DMS114 treated with DMSO at 0.1 percent for 48 hours (cell line): ENCODE results near the gene SLC34A3.

Experiments used
- DNase-seq: peaks from one replicate; lab custom pipeline; 2025; ENCODE audit not compliant: unreplicated experiment; lab: John Stamatoyannopoulos, UW

SLC34A3 gene

GRCh38 chr9:137195525-137196220 lies 35.0 kb upstream of the SLC34A3 start:
- no peak for DNase-seq

- DNase-seq, result no peak
Measured at GRCh38 chr9:137198051-137198901, 32.4 kb upstream of the SLC34A3 start.

GRCh38 chr9:137198902-137199283 lies 31.8 kb upstream of the SLC34A3 start:
- no peak for DNase-seq

- DNase-seq, result no peak
Measured at GRCh38 chr9:137199411-137200121, 31.1 kb upstream of the SLC34A3 start.

GRCh38 chr9:137200311-137201204 lies 30.1 kb upstream of the SLC34A3 start, which contains the start of gene TPRN:
Gene TPRN (minus strand): TSS chr9:137200741. CDS start chr9:137200711, 30 bp downstream.
- DNase-seq, result peak; percentile 92

- no peak for DNase-seq
Measured at GRCh38 chr9:137201205-137201868, 29.4 kb upstream of the SLC34A3 start.

- no peak for DNase-seq
Measured at GRCh38 chr9:137202966-137203365, 27.7 kb upstream of the SLC34A3 start.

- no peak for DNase-seq
Measured at GRCh38 chr9:137204731-137205125, 26.0 kb upstream of the SLC34A3 start.

- DNase-seq, result peak; percentile 70
Measured at GRCh38 chr9:137205126-137206069, 25.3 kb upstream of the SLC34A3 start, which contains the start of the genes NDOR1 and TMEM203. Gene NDOR1 (plus strand): TSS chr9:137205700. CDS start chr9:137205778, 78 bp downstream. Gene TMEM203 (minus strand): TSS chr9:137205648. CDS start chr9:137205414, 234 bp downstream.

- no peak for DNase-seq
Measured at GRCh38 chr9:137206602-137207001, 24.1 kb upstream of the SLC34A3 start.

GRCh38 chr9:137211532-137211931 lies 19.2 kb upstream of the SLC34A3 start:
- no peak for DNase-seq

GRCh38 chr9:137212520-137212919 lies 18.2 kb upstream of the SLC34A3 start:
- DNase-seq, result no peak

GRCh38 chr9:137213160-137214060 lies 17.3 kb upstream of the SLC34A3 start:
- DNase-seq, result no peak

- DNase-seq, result no peak
Measured at GRCh38 chr9:137214620-137215019, 16.1 kb upstream of the SLC34A3 start.

- no peak for DNase-seq
Measured at GRCh38 chr9:137215196-137215986, 15.3 kb upstream of the SLC34A3 start.

GRCh38 chr9:137216188-137216965 lies 14.3 kb upstream of the SLC34A3 start:
- DNase-seq, result no peak
